Lung (tissue), 12 donors: ENCODE measurements around the gene CHSY1. TPM values are rescaled to one million over a fixed set of nuclear protein-coding genes. Genes with fewer than 3 reads are reported as not detected.

ENCODE experiments used
- ATAC-seq: fragments of 200-7000 bp; cut with Tn5 transposase; one replicate; pipeline ENCODE4 v1.9.1; 2020; ENCODE audit warnings: moderate number of reproducible peaks; ENCODE audit not compliant: insufficient read depth, low FRiP score
- DNase-seq, 3 donors: peaks; one replicate each; pipeline ENCODE4 v3.0.0-alpha.2; 2013 to 2017
- H3K27ac ChIP-seq, 2 donors: one replicate each; pipeline ENCODE4 v1.5.1; 2013; ENCODE audit warnings: mild to moderate bottlenecking in 2 of 2, moderate library complexity in 2 of 2, control low read depth in 1 of 2, inconsistent platforms in 1 of 2, low read depth in 1 of 2, low read length in 1 of 2
- H3K27me3 ChIP-seq, 3 donors: one replicate each; pipeline ENCODE4 v1.5.1; 2013; ENCODE audit warnings: low read length in 2 of 3; ENCODE audit not compliant: control insufficient read depth in 3 of 3, insufficient read depth in 3 of 3
- H3K36me3 ChIP-seq, 4 donors: one replicate each; pipeline ENCODE4 v1.5.1; 2013; ENCODE audit warnings: low read length in 4 of 4, mild to moderate bottlenecking in 1 of 4, moderate library complexity in 1 of 4; ENCODE audit not compliant: control insufficient read depth in 4 of 4, insufficient read depth in 4 of 4
- H3K4me1 ChIP-seq, 5 donors: one replicate each; pipeline ENCODE4 v1.5.1; 2013; ENCODE audit warnings: low read length in 5 of 5, mild to moderate bottlenecking in 2 of 5, moderate library complexity in 1 of 5; ENCODE audit not compliant: control insufficient read depth in 5 of 5, insufficient read depth in 5 of 5
- H3K4me3 ChIP-seq: one replicate; pipeline ENCODE4 v1.5.1; 2013; ENCODE audit warnings: mild to moderate bottlenecking, control low read depth, moderate library complexity
- H3K9ac ChIP-seq, 2 donors: one replicate each; pipeline ENCODE4 v1.5.1; 2013; ENCODE audit warnings: low read length in 2 of 2, control low read depth in 1 of 2; ENCODE audit not compliant: insufficient read depth in 1 of 2
- H3K9me3 ChIP-seq, 4 donors: one replicate each; pipeline ENCODE4 v1.5.1; 2013; ENCODE audit warnings: low read length in 3 of 4, mild to moderate bottlenecking in 1 of 4, moderate library complexity in 1 of 4; ENCODE audit not compliant: control insufficient read depth in 4 of 4, insufficient read depth in 3 of 4
- WGBS, 2 donors: extraction: QIAGEN DNeasy Blood & Tissue Kit; methylation state at CpG; one replicate each; pipeline ENCODE4 v1.1.7; 2013; 5-methylcytosine and 5-hydroxymethylcytosine counted together
- polyA plus RNA-seq, 2 donors: library from polyadenylated mRNA; stranded (reverse); fragments of 200-250 nt; gene quantifications; one replicate each; pipeline ENCODE4 v1.2.1, GENCODE V29; 2013
- total RNA-seq, 2 donors: library from RNA; depleted of rRNA in 1 of 2; stranded (reverse); fragments of >200 nt in 1 of 2; gene quantifications; one replicate each; pipeline ENCODE4 v1.2.1, GENCODE V29; 2014 to 2021
- TF ChIP-seq, protein P1 (sequence below): IDR thresholded peaks from 2 replicates; pipeline ENCODE4 v1.5.1; 2012; ENCODE audit warnings: mild to moderate bottlenecking; ENCODE audit errors: control extremely low read depth, extremely low read depth
- donor health status: control.
- donor health status: control.
- donor health status: Bipolar disorder and iron deficiency.
- donor health status: healthy.
- donor health status: DM: yes; HTN: yes; CAD: no.

The CHSY1 gene
- total and polyA plus RNA-seq, 4 donors = 11.8 to 52.2 (median 30.4) TPM

- ATAC-seq = no peak
- Histone ChIP-seq H3K4me1 (peaks cover 0 to 12% (median 0%) of the 10 kb centered on the region in 5 donors), H3K36me3 (no peaks in the 10 kb centered on the region), H3K9ac (no peak overlapping the region), H3K27ac (no peak overlapping the region), H3K9me3 (no peaks in the 10 kb centered on the region), H3K27me3 (no peaks in the 10 kb centered on the region), H3K4me3 (no peak overlapping the region)
- TF ChIP-seq, protein P1, sequence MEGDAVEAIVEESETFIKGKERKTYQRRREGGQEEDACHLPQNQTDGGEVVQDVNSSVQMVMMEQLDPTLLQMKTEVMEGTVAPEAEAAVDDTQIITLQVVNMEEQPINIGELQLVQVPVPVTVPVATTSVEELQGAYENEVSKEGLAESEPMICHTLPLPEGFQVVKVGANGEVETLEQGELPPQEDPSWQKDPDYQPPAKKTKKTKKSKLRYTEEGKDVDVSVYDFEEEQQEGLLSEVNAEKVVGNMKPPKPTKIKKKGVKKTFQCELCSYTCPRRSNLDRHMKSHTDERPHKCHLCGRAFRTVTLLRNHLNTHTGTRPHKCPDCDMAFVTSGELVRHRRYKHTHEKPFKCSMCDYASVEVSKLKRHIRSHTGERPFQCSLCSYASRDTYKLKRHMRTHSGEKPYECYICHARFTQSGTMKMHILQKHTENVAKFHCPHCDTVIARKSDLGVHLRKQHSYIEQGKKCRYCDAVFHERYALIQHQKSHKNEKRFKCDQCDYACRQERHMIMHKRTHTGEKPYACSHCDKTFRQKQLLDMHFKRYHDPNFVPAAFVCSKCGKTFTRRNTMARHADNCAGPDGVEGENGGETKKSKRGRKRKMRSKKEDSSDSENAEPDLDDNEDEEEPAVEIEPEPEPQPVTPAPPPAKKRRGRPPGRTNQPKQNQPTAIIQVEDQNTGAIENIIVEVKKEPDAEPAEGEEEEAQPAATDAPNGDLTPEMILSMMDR = no peak
- no peak for DNase-seq
- WGBS, 2 donors = 94 to 97% methylated on average over 8 of the region's 8 CpGs
Observed at GRCh38 chr15:101146118-101146702, 105.6 kb downstream of the CHSY1 start.

GRCh38 chr15:101145362-101145761 lies 106.5 kb downstream of the CHSY1 start:
- Histone ChIP-seq H3K36me3 (no peaks in the 10 kb centered on the region), H3K27me3 (no peaks in the 10 kb centered on the region), H3K9ac (no peak overlapping the region), H3K9me3 (no peaks in the 10 kb centered on the region), H3K27ac (no peak overlapping the region), H3K4me3 (no peak overlapping the region), H3K4me1 (peaks cover 0 to 12% (median 0%) of the 10 kb centered on the region in 5 donors)
- WGBS, 2 donors = 85 to 92% methylated on average over 4 of the region's 4 CpGs
- DNase-seq (no peak), ATAC-seq (no peak)
- TF ChIP-seq, protein P1 = no peak

GRCh38 chr15:101143321-101143720 lies 108.5 kb downstream of the CHSY1 start:
- TF ChIP-seq, protein P1 = no peak
- H3K4me3 ChIP-seq = no peak overlapping the region
- no peak for ATAC-seq
- no peaks in the 10 kb centered on the region for H3K36me3 ChIP-seq
- peaks cover 0 to 9% (median under 1%) of the 10 kb centered on the region in 5 donors for H3K4me1 ChIP-seq
- 91 to 95% methylated on average over 7 of the region's 7 CpGs for WGBS, 2 donors
- H3K27me3 ChIP-seq = no peaks in the 10 kb centered on the region
- no peaks in the 10 kb centered on the region for H3K9me3 ChIP-seq
- no peak overlapping the region for H3K27ac ChIP-seq
- DNase-seq = no peak
- no peak overlapping the region for H3K9ac ChIP-seq

DNA sequence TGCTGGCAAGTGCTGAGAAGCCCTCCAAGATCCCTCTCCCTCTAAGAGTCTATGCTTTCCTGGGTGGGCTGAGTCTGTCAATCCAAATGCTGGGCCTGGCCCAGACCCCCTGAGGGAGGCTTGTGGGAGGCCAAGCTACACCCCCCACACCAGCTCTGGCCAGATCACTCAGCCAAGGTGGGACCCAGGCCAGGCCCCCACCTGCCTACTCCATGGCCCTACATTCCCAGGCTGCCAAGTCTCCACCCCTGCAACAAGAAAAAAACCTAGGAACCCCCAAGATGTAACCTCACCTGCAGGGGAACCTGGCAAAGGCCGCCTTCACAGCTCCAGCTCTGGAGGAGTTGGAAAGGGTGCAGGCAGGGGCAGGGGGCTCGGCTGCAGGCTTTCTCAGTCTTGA lies 109.1 kb downstream of the CHSY1 start:
- no peaks in the 10 kb centered on the region for H3K27me3 ChIP-seq
- no peak for DNase-seq
- peaks cover 0 to 9% (median 0%) of the 10 kb centered on the region in 5 donors for H3K4me1 ChIP-seq
- 75 to 94% methylated on average over 2 of the region's 2 CpGs for WGBS, 2 donors
- H3K9ac ChIP-seq = no peak overlapping the region
- H3K27ac ChIP-seq = no peak overlapping the region
- H3K4me3 ChIP-seq = no peak overlapping the region
- no peaks in the 10 kb centered on the region for H3K9me3 ChIP-seq
- no peaks in the 10 kb centered on the region for H3K36me3 ChIP-seq
- ATAC-seq = no peak
- TF ChIP-seq, protein P1 = no peak
